HepG2 (cell line): ENCODE measurements around the gene SOX12. TPM values are rescaled to one million over a fixed set of nuclear protein-coding genes. Genes with fewer than 3 reads are reported as not detected.

Source experiments
- CBX5 ChIP-seq: sonication (generic); formaldehyde crosslinking; IDR thresholded peaks from 2 replicates; pipeline ENCODE4 v1.4.0; 2020; ENCODE audit warnings: missing genetic modification reagents, borderline replicate concordance
- ELF1 ChIP-seq: sonication (generic); formaldehyde crosslinking; IDR thresholded peaks from 2 replicates; pipeline ENCODE4 v1.4.0; 2020; ENCODE audit warnings: missing genetic modification reagents
- FOXM1 ChIP-seq: sonication (generic); formaldehyde crosslinking; IDR thresholded peaks from 2 replicates; pipeline ENCODE4 v1.5.0; 2020; ENCODE audit warnings: missing genetic modification reagents
- HDAC1 ChIP-seq: sonication (generic); formaldehyde crosslinking; IDR thresholded peaks from 2 replicates; pipeline ENCODE4 v1.5.1; 2020; ENCODE audit warnings: mild to moderate bottlenecking, missing genetic modification reagents
- HDAC6 ChIP-seq: fragments of 200-600 bp; sonication (generic); IDR thresholded peaks from 2 replicates; pipeline ENCODE4 v1.7.0; 2017; ENCODE audit warnings: mild to moderate bottlenecking, antibody characterized with exemption, low read length, low read depth
- JUND ChIP-seq: sonication (generic); formaldehyde crosslinking; IDR thresholded peaks from 2 replicates; pipeline ENCODE4 v1.8.0; 2022; ENCODE audit warnings: mild to moderate bottlenecking, missing genetic modification reagents
- KLF15 ChIP-seq: sonication (generic); formaldehyde crosslinking; IDR thresholded peaks from 2 replicates; pipeline ENCODE4 v1.8.1; 2023; ENCODE audit warnings: borderline replicate concordance, mild to moderate bottlenecking, inconsistent platforms, missing genetic modification reagents, mixed read lengths
- MED13 ChIP-seq: sonication (generic); formaldehyde crosslinking; IDR thresholded peaks from 2 replicates; pipeline ENCODE4 v1.5.0; 2020; ENCODE audit warnings: missing genetic modification reagents
- TAF15 ChIP-seq: fragments of 200-400 bp; formaldehyde crosslinking; IDR thresholded peaks from one replicate; pipeline ENCODE4 v1.6.1; 2018; ENCODE audit warnings: mild to moderate bottlenecking, low read depth, low read length; ENCODE audit not compliant: poor library complexity, severe bottlenecking
- ZFX ChIP-seq: sonication (generic); formaldehyde crosslinking; IDR thresholded peaks from 2 replicates; pipeline ENCODE4 v1.4.0; 2020; ENCODE audit warnings: mild to moderate bottlenecking, low read depth, missing genetic modification reagents, moderate library complexity
- ZNF205 ChIP-seq: IDR thresholded peaks from 2 replicates; pipeline ENCODE4 v1.6.1; 2018; ENCODE audit warnings: missing biosample characterization, missing genetic modification reagents
- ZNF343 ChIP-seq: sonication (generic); formaldehyde crosslinking; IDR thresholded peaks from 2 replicates; pipeline ENCODE4 v1.4.0; 2020; ENCODE audit warnings: mild to moderate bottlenecking, missing genetic modification reagents
- ZNF431 ChIP-seq: sonication (generic); formaldehyde crosslinking; IDR thresholded peaks from 2 replicates; pipeline ENCODE4 v1.9.0; 2022; ENCODE audit warnings: missing genetic modification reagents, low read depth, mild to moderate bottlenecking, borderline replicate concordance
- ZNF589 ChIP-seq: sonication (generic); formaldehyde crosslinking; conservative IDR thresholded peaks from 2 replicates; pipeline ENCODE4 v1.8.0; 2022; ENCODE audit warnings: mild to moderate bottlenecking, moderate library complexity, missing genetic modification reagents
- ZNF775 ChIP-seq: sonication (generic); formaldehyde crosslinking; IDR thresholded peaks from 2 replicates; pipeline ENCODE4 v1.4.0; 2020; ENCODE audit warnings: missing genetic modification reagents, mild to moderate bottlenecking, moderate library complexity, borderline replicate concordance
- ZNF850 ChIP-seq: sonication (generic); formaldehyde crosslinking; conservative IDR thresholded peaks from 2 replicates; pipeline ENCODE4 v1.9.0; 2021; ENCODE audit warnings: mild to moderate bottlenecking, missing genetic modification reagents
- polyA plus RNA-seq, 8 experiments: library from polyadenylated mRNA; depleted of rRNA in 3 of 8; stranded (reverse) in 7 of 8; unstranded in 1 of 8; fragments of >200 nt; fragmentation: Illumina TruSeq in 4 of 8; extraction: Trizol in 4 of 8; gene quantifications; 2 replicates each; pipeline versions ENCODE4 v1.2.1 to v1.2.3, GENCODE V29; 2011 to 2016; ENCODE audit warnings: low read depth in 4 of 8, missing spikeins in 1 of 8, mixed read lengths in 1 of 8; ENCODE audit not compliant: insufficient read depth in 1 of 8
- total RNA-seq, 5 experiments: library from RNA; depleted of rRNA; stranded (reverse); fragments of >200 nt; fragmentation: Illumina TruSeq; extraction: Trizol; gene quantifications; 2 replicates each; pipeline ENCODE4 v1.2.3, GENCODE V29; 2016; ENCODE audit warnings: low read depth in 1 of 5
- TF ChIP-seq, protein P1 (sequence below): sonication (generic); formaldehyde crosslinking; IDR thresholded peaks from 2 replicates; pipeline ENCODE4 v1.4.0; 2020; ENCODE audit warnings: missing genetic modification reagents
- TF ChIP-seq, protein P2 (sequence below): sonication (generic); formaldehyde crosslinking; IDR thresholded peaks from 2 replicates; pipeline ENCODE4 v1.8.1; 2022; ENCODE audit warnings: mild to moderate bottlenecking, missing genetic modification reagents
- TF ChIP-seq, protein P3 (sequence below): sonication (generic); formaldehyde crosslinking; IDR thresholded peaks from 2 replicates; pipeline ENCODE4 v1.4.0; 2020; ENCODE audit warnings: mild to moderate bottlenecking, missing genetic modification reagents
- TF ChIP-seq, protein P4 (sequence below): sonication (generic); formaldehyde crosslinking; IDR thresholded peaks from 2 replicates; pipeline ENCODE4 v1.8.1; 2023; ENCODE audit warnings: mild to moderate bottlenecking, missing genetic modification reagents, borderline replicate concordance
- TF ChIP-seq, protein P5 (sequence below): sonication (generic); formaldehyde crosslinking; IDR thresholded peaks from 2 replicates; pipeline ENCODE4 v1.4.0; 2020; ENCODE audit warnings: missing genetic modification reagents

The SOX12 gene
- total and polyA plus RNA-seq, 2 of the 13 experiments (the other 11 are each of a cell fraction or from before 2014, with no cell fraction given) = 10.0 to 18.7 TPM

DNA sequence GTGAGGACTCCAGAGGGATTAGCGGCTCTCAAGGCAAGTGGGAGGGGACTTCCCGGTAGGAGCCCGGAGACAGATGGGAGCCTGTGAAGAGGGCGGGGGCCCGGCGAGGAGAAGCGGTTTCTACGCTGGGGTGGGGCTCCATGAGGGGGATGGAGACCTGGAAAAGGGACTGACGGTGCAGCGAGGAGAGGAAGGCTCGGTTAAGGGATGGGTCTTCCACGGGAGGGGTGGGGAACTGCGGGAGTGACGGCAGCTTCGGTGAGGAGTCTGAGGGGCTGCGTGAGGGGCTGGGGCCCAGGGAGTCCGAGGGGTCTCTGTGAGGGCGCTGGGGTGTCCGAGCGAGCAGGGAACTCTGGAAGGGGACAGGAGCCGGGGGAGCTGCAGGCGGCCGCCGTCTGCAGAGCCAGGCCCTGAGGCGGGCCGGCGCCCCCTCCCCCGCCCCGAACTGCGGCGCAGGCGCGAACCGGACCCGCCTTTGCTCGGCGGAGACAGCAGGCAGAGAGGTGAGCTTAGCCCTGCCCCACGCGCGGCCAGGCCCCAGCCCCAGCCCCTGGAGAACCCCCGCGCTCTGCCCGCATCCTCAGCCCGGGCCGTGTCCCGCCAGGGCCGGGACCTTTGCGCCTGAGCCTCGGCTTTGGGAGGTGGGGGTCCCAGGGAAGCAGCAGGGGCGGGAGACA lies 21.4 kb downstream of the SOX12 start, which contains the start of gene NRSN2 (continued):
- TF ChIP-seq, protein P1, sequence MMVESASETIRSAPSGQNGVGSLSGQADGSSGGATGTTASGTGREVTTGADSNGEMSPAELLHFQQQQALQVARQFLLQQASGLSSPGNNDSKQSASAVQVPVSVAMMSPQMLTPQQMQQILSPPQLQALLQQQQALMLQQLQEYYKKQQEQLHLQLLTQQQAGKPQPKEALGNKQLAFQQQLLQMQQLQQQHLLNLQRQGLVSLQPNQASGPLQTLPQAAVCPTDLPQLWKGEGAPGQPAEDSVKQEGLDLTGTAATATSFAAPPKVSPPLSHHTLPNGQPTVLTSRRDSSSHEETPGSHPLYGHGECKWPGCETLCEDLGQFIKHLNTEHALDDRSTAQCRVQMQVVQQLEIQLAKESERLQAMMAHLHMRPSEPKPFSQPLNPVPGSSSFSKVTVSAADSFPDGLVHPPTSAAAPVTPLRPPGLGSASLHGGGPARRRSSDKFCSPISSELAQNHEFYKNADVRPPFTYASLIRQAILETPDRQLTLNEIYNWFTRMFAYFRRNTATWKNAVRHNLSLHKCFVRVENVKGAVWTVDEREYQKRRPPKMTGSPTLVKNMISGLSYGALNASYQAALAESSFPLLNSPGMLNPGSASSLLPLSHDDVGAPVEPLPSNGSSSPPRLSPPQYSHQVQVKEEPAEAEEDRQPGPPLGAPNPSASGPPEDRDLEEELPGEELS (CRISPR knock-in tag) = peak; percentile 13; the same call in 1 of the 2 replicates
- TF ChIP-seq ELF1 (CRISPR knock-in tag) = no peak; the same call in 1 of the 2 replicates
- TF ChIP-seq, protein P2, sequence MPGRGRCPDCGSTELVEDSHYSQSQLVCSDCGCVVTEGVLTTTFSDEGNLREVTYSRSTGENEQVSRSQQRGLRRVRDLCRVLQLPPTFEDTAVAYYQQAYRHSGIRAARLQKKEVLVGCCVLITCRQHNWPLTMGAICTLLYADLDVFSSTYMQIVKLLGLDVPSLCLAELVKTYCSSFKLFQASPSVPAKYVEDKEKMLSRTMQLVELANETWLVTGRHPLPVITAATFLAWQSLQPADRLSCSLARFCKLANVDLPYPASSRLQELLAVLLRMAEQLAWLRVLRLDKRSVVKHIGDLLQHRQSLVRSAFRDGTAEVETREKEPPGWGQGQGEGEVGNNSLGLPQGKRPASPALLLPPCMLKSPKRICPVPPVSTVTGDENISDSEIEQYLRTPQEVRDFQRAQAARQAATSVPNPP = peak; percentile 15; the same call in 1 of the 2 replicates
- TF ChIP-seq, protein P3, sequence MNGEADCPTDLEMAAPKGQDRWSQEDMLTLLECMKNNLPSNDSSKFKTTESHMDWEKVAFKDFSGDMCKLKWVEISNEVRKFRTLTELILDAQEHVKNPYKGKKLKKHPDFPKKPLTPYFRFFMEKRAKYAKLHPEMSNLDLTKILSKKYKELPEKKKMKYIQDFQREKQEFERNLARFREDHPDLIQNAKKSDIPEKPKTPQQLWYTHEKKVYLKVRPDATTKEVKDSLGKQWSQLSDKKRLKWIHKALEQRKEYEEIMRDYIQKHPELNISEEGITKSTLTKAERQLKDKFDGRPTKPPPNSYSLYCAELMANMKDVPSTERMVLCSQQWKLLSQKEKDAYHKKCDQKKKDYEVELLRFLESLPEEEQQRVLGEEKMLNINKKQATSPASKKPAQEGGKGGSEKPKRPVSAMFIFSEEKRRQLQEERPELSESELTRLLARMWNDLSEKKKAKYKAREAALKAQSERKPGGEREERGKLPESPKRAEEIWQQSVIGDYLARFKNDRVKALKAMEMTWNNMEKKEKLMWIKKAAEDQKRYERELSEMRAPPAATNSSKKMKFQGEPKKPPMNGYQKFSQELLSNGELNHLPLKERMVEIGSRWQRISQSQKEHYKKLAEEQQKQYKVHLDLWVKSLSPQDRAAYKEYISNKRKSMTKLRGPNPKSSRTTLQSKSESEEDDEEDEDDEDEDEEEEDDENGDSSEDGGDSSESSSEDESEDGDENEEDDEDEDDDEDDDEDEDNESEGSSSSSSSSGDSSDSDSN (CRISPR knock-in tag) = no peak
- TF ChIP-seq ZNF343 (CRISPR knock-in tag) = no peak
- TF ChIP-seq, protein P4, sequence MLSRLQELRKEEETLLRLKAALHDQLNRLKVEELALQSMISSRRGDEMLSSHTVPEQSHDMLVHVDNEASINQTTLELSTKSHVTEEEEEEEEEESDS (CRISPR knock-in tag) = no peak
- no peak for TF ChIP-seq TAF15
- no peak for TF ChIP-seq HDAC6
- peak; percentile 12; the same call in 1 of the 2 replicates for TF ChIP-seq MED13
- no peak; the same call in 1 of the 2 replicates for TF ChIP-seq ZNF775 (CRISPR knock-in tag)
- no peak for TF ChIP-seq FOXM1
- TF ChIP-seq JUND (CRISPR knock-in tag) = no peak
- peak; percentile 8; the same call in 1 of the 2 replicates for TF ChIP-seq KLF15 (CRISPR knock-in tag)
- TF ChIP-seq ZNF431 (CRISPR knock-in tag) = 0 out of 2 replicates have a peak, but pooled peaks have one; percentile 1
- TF ChIP-seq ZFX (CRISPR knock-in tag) = peak; percentile 74
- TF ChIP-seq ZNF205 (CRISPR knock-in tag) = no peak; the same call in 1 of the 2 replicates
- 0 out of 2 replicates have a peak, but pooled peaks have one; percentile 13 for TF ChIP-seq CBX5
- peak; percentile 58; the same call in 1 of the 2 replicates for TF ChIP-seq HDAC1
- peak; percentile 96 for TF ChIP-seq ZNF589 (CRISPR knock-in tag)
- no peak for TF ChIP-seq ZNF850
- TF ChIP-seq, protein P5, sequence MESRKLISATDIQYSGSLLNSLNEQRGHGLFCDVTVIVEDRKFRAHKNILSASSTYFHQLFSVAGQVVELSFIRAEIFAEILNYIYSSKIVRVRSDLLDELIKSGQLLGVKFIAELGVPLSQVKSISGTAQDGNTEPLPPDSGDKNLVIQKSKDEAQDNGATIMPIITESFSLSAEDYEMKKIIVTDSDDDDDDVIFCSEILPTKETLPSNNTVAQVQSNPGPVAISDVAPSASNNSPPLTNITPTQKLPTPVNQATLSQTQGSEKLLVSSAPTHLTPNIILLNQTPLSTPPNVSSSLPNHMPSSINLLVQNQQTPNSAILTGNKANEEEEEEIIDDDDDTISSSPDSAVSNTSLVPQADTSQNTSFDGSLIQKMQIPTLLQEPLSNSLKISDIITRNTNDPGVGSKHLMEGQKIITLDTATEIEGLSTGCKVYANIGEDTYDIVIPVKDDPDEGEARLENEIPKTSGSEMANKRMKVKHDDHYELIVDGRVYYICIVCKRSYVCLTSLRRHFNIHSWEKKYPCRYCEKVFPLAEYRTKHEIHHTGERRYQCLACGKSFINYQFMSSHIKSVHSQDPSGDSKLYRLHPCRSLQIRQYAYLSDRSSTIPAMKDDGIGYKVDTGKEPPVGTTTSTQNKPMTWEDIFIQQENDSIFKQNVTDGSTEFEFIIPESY (CRISPR knock-in tag) = no peak
